Mesenteric fat pad (tissue), 1 donor: Measurements from ENCODE around the gene BBLN. TPM values are rescaled to one million over a fixed set of nuclear protein-coding genes. Genes with fewer than 3 reads are reported as not detected.
"Not testable (repeated sequence)": the region's sequence is repeated elsewhere in the genome, so short reads cannot be mapped to it uniquely, and the experiment has no call there.

Experiments
- DNase-seq: peaks from one replicate; pipeline ENCODE4 v3.0.0-alpha.2; 2020; ENCODE audit warnings: low spot score
- long read RNA-seq: library from polyadenylated mRNA; unstranded; transcript quantifications from one replicate; pipeline ENCODE4 v2.0.0, GENCODE V29; 2020
- total RNA-seq: library from RNA; stranded (reverse); fragmentation: NEBNext Ultra II Directional; extraction: Animal tissue kit (Norgen Biotek cat#: 25700); gene quantifications from one replicate; pipeline ENCODE4 v1.2.1, GENCODE V29; 2021
- donor health status: DM: yes; HTN: yes; CAD: no.

Gene BBLN, protein sequence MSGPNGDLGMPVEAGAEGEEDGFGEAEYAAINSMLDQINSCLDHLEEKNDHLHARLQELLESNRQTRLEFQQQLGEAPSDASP
- 63.7 TPM for total RNA-seq
- long read RNA-seq, transcript C9orf16-204 (3 exons, 1,570 nt) = minor isoform, 5 of 26 reads
- long read RNA-seq, transcript C9orf16-201 (2 exons, 713 nt) = major isoform, 17 of 26 reads
- long read RNA-seq, partial matches to known transcripts = 1 of 26 reads
- long read RNA-seq, other reads (novel, unspliced or antisense) = 3 of 26 reads

DNA sequence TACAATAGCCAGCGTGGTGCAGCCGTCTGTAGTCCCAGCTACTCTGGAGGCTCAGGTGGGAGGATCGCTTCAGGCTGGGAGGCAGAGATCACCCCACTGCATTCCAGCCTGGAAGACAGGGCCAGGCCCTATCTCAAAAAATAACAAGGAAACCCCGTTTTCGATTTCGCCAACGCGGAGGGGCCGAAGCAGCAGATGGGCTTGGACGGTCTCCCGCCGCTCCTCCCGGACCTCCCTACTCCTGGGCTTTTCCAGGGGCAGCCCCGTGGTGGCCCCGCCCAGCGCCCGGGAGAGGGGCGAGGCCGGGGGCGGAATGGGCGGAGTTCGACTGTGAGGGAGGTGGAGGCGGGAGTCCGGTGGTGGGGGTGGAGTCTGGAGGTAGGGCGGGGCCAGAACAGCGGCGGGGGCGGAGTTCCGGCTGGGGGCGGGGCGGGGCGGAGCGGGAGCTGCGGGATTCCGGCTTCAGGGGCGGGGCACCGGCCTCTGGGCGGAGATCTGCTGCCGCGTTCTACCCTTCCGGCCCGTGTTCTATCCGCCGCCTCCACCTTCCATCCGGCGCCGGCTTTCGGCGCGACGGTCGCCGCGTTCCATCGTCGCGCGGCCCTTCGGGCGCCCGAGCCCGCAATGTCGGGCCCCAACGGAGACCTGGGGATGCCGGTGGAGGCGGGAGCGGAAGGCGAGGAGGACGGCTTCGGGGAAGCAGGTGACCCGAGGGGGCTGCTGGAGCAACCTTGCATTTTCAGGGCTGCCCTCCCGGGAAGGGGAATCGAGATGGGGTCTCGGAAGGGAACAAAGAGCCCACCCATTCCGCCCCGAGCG, at the start of gene BBLN:
TSS of gene BBLN (plus strand) at position 482 of the 819 bp plus-strand sequence. CDS start at position 625, 143 bp downstream.
- peak; percentile 98 for DNase-seq

DNA sequence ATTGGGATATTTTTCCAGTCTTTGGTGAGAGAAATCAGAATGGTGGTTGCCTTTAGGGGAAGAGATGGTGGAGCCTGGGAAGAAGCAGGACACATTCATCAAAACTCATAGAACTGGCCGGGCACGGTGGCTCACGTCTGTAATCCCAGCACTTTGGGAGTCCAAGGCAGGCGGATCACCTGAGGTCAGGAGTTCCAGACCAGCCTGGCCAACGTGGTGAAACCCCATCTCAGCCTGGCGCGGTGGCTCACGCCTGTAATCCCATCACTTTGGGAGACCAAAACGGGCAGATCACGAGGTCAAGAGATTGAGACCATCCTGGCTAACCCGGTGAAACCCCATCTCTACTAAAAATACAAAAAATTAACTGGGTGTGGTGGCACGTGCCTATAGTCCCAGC, 48.3 kb upstream of the BBLN start:
- not testable (repeated sequence) for DNase-seq

DNA sequence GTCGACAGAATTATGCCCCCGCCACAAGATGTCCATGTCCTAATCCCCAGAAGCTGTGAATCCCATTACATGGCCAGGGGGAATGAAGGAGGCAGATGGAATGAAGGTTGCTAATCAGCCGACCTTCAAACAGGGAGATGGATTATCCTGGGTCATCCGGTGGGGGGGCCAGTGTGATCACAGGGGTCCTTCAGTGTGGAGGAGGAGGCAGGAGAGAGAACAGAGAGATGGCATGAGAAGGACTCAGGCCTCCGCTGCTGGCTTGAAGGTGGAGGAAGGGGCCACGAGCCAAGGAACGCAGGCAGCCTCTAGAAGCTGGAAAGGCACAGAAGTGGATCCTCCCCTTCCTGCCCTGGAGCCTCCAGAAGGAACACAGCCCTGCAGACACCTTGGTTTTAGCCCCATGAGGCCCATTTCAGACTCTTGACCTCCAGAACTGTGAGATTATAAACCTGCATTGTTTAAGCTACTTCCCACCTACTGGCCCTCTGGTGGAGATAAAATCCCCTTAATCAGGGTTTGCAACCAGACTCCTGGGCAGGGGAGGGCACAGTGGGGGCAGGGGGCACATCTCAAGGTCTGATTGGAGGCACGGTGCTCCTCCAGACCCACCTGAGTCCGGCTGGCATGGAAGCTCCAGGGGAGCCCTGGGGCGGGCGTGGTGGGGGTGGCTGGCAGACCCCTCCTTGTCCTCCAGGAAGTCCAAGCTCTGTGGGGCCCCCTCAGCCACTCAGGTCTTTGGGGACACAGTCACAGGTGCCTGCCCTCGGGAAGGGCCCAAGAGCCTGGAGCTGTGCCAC, 46.3 kb upstream of the BBLN start:
- no peak for DNase-seq

DNA sequence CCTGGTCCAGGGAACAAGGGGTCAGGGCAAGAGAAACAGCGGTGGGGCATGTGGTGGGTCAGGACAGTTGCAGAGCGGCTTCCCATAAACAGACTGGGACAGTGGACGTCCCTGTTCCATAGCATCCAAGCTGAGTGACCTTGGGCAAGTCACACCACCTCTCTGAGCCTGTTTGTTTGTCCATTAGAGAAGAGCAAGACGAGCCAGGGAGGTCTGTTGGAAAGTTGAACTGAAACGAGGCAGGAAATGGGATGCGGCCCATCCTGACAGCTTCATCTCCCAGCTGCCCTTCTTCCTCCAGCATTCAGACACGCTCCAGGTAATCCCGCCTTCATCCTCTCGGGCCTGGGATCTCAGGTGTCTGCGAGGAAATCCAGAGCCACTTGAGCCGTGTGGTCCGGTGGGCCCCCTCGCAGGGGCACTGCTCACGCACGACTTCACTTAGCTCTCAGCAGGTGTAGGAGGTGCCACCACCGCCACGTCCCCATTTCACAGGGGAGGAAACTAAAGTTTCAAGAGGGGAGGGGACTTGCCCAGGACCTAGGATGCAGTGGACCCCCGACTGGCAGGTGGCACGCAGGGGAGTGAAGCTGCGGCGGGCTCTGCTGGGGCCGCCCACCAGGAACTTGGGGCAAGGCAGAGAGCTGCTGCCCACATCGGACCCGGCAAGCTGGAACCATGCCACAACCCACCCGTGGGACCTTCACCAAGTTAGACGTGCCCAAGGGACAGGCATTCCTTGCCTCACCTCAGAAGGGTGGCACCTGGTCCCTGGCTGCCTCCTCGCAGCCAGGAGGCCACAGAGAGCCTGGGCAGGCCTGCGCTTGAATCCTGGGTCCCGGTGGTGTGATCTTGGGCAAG, 45.5 kb upstream of the BBLN start:
- no peak for DNase-seq

DNA sequence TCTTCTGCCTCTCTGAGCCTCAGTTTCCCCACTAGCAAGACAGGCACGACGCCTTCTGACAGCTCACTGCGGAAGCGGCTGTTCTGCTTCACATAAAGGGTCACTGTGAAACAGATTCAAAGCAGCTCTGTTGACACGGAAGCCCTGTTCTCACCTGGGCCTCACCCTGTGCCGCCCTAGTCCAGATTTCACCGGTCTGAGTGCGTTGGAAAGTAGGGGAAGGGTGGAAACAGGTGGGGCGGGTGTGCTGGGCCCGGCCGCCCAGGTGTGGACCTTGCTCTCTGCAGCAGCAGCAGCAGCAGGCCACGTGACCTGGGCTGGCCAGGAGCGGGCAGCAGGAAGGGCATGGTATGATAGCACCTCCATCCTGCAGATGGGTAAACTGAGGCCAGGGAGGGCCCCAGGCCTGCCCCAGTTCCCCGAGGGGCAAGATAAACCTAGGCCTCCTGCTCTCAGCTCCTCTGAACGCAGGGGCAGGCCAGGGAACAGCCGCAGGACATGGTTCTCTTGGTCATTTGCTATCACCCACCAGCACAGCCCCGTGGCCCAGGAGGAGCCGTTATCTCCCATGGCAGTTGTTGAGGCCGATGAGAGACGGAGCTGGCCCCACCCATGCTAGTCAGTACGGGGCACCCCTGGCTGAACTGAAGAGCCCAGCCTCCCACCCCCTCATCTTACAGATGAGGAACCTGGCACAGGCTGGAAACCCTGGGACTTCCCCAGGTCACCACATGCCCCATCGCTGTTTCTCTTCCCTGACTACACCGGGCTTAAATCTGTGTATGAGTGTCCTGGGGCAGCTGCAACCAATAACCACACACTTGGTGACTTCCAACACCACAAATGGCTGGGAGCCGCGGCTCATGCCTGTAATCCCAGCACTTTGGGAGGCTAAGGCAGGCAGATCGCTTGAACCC, 44.6 kb upstream of the BBLN start:
- DNase-seq = no peak

DNA sequence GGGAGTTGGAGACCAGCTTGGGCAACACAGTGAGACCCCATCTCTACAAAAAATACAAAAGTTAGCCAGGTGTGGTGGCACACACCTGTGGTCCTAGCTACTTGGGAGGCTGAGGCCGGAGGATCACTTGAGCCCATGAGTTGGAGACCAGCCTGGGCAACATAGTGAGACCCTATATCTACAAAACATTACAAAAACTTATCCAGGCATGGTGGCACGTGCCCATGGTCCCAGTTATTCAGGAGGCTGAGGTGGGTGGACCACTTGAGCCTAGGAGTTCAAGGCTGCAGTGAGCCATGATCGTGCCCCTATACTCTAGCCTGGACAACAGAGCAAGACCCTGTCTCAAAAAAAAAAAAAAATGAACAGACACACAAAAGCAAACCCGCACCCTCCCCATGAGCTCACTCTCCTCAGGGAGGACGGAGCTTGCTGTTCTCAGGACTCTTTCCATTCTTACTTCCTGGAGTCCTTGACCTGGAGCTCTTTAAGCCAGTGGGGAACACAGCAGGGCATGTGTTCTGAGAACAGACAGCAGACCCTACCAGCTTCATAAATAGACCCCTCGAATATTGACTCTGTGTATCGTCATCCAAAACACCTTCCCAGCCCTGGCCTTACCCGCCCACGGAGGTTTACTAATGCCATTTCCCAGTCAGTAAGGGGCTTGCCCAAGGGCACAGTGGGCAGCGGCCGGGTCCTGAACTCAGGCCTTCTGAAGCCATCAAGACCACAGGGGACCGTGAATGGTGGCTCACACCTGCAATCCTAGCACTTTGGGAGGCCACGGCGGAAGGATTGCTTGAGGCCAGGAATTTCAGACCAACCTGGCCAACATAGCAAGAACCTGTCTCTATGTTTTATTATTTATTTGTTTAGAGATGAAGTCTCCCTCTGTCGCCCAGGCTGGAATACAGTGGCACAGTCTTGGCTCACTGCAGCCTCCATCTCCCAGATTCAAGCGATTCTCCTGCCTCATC, 43.7 kb upstream of the BBLN start:
- DNase-seq = no peak

DNA sequence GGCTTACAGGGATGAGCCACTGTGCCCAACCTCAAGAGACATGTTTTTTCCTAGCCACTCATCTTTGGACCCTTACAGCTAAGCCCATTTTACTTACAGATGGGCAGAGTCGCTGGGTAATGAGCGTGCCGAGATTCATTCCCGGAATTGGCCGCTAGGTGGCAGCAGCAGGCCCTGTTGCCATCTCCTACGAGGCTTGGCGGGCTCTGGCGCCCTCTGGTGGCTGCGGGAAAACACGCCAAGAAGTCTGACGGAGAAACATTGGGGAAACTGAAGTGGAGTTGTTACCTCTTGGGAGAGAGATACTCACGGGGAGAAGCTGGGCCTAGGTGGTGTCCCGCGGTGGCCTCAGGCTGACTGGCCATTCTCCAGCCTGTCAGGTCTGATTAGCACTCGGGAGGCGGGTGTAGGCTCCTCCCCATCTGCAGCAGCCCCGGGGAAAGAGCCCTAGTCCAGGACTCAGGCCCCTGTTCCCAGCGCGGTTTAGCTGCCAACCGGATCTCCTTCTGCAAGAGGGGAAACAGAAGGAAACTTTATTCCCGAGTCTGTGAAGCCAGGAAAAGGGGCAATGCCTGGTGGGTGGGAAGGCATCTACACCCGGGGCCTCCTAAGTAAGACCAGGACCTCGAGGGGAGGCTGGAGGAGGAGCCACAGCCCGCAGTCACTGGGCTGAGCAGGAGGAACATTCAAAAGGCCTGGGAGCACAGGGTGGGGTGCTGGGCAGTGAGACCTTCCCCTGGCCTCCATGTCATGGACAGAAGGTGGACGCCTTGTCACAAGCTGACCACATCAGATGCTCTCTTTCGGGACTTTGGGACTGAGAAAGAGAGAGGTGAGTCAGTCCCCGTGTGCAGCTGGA, 42.2 kb upstream of the BBLN start:
- DNase-seq = peak; percentile 98

DNA sequence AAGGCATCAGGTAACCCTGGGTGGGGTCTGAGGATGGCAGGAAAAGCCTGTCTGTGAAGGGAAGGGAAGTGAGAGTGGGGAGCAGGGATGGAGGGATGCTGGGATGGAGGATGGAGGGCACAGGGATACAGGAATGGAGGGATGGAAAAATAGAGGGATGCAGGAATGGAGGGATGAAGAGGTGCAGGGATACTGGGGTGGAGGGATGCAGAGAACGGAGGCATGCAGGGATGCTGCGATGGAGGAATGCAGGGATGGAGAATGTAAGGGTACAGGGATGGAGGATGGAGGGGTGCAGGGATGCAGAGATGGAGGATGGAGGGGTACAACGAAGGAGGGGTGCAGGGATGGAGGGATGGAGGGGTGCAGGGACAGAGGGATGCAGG, 41.6 kb upstream of the BBLN start:
- no peak for DNase-seq

DNA sequence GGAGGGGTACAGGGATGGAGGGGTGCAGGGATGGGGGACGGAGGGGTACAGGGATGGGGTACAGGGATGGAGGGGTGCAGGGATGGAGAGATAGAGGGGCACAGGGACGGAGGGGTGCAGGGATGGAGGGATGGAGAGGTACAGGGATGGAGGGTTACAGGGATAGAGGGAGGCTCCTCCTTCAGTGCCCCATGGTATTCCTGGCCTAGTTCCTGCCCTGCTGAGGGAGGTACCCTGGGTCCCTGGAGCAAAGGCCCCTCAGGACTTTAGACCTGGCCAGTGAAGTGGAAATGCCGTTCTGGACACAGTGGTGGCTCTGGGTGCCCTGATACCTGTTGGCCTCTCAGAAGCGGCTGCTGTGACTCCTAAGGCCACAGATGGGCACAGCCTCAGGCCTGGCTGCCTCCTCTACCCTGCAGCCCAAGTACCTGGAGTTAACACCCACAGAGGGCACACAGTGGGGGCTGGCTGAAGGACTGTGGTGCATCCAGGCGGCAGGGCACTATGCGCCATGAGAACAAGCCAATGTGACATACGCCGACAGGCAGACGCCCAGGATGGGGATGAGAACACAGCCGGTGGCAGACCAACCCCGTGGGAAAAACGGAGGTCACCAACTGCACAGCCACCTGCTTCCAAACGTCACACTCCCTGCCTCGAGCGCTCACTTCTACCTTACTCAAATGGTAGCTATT, 40.9 kb upstream of the BBLN start:
- DNase-seq = no peak

DNA sequence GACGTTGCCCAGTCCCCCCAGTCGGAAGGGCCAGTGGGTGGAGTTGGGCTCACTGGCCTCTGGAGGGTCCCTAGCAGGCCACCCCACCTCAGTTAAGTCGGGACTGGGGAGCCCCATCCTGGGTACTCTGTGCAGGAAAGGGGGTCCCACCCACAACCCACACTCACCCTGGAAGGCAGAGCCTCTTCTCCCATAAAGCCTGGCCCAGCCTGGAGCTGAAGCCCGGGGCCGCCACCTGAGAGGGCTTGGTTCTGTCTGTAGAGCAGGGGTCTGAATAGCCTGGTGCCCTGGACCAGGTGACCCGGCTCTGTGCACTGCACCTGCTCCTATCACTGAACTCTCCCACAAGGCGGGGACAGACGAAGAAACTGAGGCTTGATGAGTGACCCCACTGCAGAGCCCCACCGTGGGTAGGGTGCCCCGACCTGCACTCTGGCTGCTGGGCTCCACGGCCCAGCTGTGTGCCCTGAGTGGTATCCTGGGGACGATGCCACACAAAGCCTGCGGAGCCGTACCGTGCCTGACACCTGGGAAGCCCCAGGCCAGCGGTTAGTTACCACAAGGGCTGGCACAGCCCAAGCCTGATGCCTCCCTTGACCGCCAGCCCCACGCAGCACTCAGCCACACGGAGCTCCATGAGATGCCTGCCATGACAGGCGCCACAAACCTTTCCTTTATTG, 39.9 kb upstream of the BBLN start:
- no peak for DNase-seq

DNA sequence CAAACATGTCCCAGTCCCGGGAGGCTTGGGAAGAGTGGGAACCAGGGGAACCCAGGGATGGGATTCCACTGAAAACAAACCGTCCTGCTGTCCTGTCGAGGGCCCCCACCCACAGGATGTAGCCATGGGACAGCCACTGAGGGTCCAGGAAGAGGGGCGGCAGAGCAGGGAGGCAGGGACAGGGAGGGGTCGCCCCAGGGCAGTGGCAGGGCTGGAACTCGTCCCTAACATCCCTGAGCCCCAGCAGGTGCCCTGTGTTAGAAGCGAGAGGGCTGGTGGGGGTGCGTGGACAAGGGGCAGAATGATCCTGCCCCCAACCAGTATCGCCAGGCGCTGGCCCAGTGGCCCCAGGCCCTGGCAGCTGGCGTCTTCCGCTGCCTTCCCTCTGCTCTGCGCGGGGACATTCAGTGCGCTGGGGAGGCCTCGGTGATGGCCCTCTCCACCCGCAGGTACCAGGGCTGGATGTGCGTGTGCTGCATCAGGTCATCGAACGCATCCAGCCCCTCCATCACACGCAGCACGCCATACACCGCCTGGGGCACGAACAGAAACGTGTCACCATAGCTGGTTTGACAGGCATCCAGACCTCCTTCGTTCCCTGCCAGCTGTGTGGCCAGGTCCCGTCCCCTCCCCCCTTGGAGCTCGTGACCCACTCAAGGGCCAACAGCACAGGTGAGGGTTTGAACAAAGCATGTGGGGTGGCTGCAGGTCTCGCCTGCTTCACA, 39.2 kb upstream of the BBLN start:
- DNase-seq = no peak

DNA sequence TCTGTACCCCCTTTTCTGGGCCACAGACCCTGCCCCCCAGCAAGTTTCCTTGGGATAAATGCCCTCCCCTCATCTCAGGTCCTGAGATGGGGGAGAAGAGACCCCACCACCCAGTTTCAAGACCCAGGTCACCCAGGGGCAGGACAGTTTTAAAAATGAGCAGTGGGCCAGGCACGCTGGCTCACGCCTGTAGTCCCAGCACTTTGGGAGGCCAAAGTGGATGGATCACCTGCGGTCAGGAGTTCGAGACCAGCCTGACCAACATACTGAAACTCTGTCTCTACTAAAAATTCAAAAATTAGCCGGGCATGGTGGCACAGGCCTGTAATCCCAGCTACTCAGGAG, 38.6 kb upstream of the BBLN start:
- no peak for DNase-seq

DNA sequence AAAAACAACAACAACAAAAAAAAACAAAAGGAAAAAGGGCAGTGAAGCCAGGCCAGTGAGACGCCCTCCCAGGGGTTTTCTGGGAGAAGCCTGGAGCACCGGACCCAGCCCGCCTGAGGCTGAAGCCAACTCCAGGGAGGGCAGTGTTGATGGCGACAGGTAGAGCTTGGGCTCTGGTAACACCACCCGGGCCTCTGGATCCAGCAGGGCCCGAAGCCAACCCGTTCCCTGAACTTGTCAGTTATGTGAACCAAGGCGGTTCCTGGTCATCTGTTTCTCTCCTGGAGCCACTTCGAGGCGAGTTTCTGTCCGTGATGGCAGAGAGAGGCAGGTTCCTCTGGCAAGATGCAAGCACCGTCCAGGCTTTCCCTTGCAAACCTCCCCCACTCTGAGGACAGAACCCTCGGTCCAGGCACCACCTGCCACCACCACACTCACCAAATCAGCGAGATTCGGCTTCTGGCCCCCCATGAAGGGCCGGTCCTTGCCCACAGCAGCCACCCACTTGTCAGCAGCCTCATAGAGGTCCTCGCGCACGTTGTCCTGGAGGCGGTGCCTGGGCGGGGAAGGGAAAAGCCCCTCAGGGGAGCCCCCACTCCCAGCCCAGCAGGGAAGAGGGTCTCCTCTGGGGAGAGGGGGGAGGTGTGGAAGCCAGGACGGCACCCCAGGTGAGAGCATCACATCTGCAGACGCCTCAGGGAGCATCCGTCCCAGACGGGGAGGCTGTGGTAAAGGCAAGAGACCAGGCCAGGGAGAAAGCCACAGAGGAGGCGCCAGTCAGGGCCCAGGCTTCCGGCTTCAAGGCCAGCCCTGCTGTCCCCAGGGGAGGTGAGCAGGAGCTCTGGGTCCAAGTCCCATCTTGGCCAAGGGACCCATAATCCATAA, 37.9 kb upstream of the BBLN start:
- no peak for DNase-seq

DNA sequence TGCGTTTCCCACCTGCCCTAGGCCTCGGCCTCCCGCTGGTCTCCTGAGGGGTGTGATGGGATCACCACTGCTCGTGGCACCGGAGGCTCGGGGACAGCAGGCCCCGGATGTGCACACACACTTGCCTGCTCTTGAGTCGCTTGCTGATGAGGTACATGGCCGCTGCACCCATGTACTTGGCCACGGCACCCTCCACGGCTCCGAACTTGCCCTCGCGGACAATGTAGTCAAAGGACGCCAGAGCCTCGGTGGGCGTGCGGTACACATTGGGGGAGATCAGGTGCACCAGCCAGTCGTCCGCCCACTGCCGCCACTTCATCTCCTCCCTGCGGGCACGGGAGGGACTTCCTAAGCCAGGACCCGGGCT, 37.3 kb upstream of the BBLN start:
- DNase-seq = no peak
